Gastroesophageal sphincter (tissue), 4 donors: ENCODE data around the gene HACD2. TPM values are rescaled to one million over a fixed set of nuclear protein-coding genes. Genes with fewer than 3 reads are reported as not detected.

Experiments
- ATAC-seq: fragments of 150-250 bp; one replicate; pipeline ENCODE4 v1.9.1; 2016; ENCODE audit warnings: mild to moderate bottlenecking, moderate library complexity
- H3K27ac ChIP-seq, 4 donors: fragments of 200-600 bp; sonication (generic) in 3 of 4; 1 replicate in 3 of 4; 2 replicates in 1 of 4; pipeline ENCODE4 v1.5.1; 2016 to 2019
- H3K27me3 ChIP-seq: fragments of 200-600 bp; sonication (generic); one replicate; pipeline ENCODE4 v1.5.1; 2019
- H3K36me3 ChIP-seq, 2 donors: fragments of 200-600 bp; sonication (generic); one replicate each; pipeline ENCODE4 v1.5.1; 2019; ENCODE audit warnings: control low read depth in 1 of 2
- H3K4me1 ChIP-seq, 3 donors: fragments of 200-600 bp; sonication (generic); 1 replicate in 2 of 3; 2 replicates in 1 of 3; pipeline ENCODE4 v1.5.1; 2016 to 2019; ENCODE audit warnings: control low read depth in 2 of 3
- H3K4me3 ChIP-seq, 2 donors: fragments of 200-600 bp; sonication (generic); one replicate each; pipeline ENCODE4 v1.5.1; 2019; ENCODE audit warnings: mild to moderate bottlenecking in 1 of 2, moderate library complexity in 1 of 2
- H3K9me3 ChIP-seq, 3 donors: fragments of 200-600 bp; sonication (generic); one replicate each; pipeline ENCODE4 v1.5.1; 2017 to 2019; ENCODE audit warnings: control low read depth in 2 of 3
- EP300 ChIP-seq: sonication (generic); formaldehyde crosslinking; IDR thresholded peaks from one replicate; pipeline ENCODE4 v1.6.1; 2017; ENCODE audit warnings: antibody characterized with exemption, mild to moderate bottlenecking
- POLR2A ChIP-seq, 2 donors: fragments of 450-650 bp; IDR thresholded peaks; one replicate each; pipeline ENCODE4 v1.6.1; 2017; ENCODE audit warnings: antibody characterized with exemption in 2 of 2, mild to moderate bottlenecking in 2 of 2, moderate library complexity in 1 of 2
- POLR2AphosphoS5 ChIP-seq: sonication (generic); formaldehyde crosslinking; IDR thresholded peaks from one replicate; pipeline ENCODE4 v1.6.1; 2017; ENCODE audit warnings: antibody characterized with exemption
- whole genome bisulfite sequencing, 2 donors: methylation state at CpG; one replicate each; pipeline ENCODE4 v1.1.5; 2018; ENCODE audit warnings: low coverage in 1 of 2; 5-methylcytosine and 5-hydroxymethylcytosine counted together
- total RNA-seq, 4 donors: library from RNA; depleted of rRNA; stranded (reverse); fragments of >200 nt; gene quantifications; one replicate each; pipeline ENCODE4 v1.1.0, GENCODE V29; 2016
- TF ChIP-seq, protein P1 (sequence below), 4 experiments: fragments of 200-600 bp in 2 of 4; fragments of 450-650 bp in 2 of 4; sonication (generic) in 1 of 4; IDR thresholded peaks; one replicate each; pipeline ENCODE4 v1.5.1; 2017 to 2019; ENCODE audit warnings: antibody characterized with exemption in 4 of 4, mild to moderate bottlenecking in 2 of 4, moderate library complexity in 2 of 4

The HACD2 gene
- total RNA-seq, 4 donors from 2014 or later = 21.3 to 36.7 (median 28.1) TPM

DNA sequence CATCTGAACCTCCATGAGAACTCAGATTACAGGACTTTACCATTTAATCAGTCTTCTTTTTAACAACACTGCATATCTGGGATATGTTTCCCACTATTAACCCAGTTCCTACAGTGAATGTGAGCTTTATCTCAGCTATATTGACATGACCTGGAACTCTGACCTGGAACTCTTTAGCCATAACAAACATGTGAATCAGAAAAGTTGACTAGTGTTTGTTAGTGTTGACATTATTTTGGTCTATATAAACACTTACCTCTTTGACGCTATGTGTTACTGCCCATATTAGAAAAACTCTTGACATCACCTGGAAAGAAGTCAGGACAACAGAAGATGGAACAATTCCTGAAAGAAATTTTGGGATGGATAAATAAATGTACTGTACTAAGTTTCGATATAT lies 56.7 kb downstream of the HACD2 start:
- H3K4me1 ChIP-seq = peaks cover 0 to 9% (median 0%) of the 10 kb centered on the region in 3 donors
- no peaks in the 10 kb centered on the region for H3K9me3 ChIP-seq
- H3K4me3 ChIP-seq = no peak overlapping the region
- H3K27me3 ChIP-seq = no peaks in the 10 kb centered on the region
- WGBS, 2 donors = 85 to 96% methylated on average over 2 of the region's 2 CpGs
- ATAC-seq = no peak
- H3K27ac ChIP-seq = no peak overlapping the region
- no peak for TF ChIP-seq POLR2AphosphoS5
- TF ChIP-seq EP300 = no peak
- TF ChIP-seq, protein P1, sequence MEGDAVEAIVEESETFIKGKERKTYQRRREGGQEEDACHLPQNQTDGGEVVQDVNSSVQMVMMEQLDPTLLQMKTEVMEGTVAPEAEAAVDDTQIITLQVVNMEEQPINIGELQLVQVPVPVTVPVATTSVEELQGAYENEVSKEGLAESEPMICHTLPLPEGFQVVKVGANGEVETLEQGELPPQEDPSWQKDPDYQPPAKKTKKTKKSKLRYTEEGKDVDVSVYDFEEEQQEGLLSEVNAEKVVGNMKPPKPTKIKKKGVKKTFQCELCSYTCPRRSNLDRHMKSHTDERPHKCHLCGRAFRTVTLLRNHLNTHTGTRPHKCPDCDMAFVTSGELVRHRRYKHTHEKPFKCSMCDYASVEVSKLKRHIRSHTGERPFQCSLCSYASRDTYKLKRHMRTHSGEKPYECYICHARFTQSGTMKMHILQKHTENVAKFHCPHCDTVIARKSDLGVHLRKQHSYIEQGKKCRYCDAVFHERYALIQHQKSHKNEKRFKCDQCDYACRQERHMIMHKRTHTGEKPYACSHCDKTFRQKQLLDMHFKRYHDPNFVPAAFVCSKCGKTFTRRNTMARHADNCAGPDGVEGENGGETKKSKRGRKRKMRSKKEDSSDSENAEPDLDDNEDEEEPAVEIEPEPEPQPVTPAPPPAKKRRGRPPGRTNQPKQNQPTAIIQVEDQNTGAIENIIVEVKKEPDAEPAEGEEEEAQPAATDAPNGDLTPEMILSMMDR (IDR thresholded peaks at IDR 0.05) = no peak
- TF ChIP-seq POLR2A (IDR thresholded peaks at IDR 0.05) = no peak
- peaks cover 0 to 20% of the 10 kb centered on the region in 2 donors for H3K36me3 ChIP-seq

DNA sequence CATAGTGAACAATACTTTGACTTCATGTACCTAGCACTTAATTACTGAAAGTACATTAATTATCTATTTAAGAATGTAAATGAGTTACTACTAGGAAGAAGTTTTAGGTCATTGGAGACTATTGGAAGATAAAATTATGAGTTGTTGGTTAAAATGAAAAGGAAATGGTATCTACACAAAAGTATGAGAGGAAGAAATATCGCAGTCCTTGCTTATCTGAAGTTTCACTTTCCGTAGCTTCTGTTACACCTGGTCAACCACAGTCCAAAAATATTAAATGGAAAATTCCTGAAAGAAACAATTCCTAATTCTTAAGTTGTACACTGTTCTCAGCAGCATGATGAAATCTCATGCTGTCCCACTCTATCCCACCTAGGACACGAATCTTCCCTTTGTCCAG lies 57.8 kb downstream of the HACD2 start:
- peaks cover 0 to 20% of the 10 kb centered on the region in 2 donors for H3K36me3 ChIP-seq
- no peaks in the 10 kb centered on the region for H3K27me3 ChIP-seq
- H3K4me1 ChIP-seq = peaks cover 0 to 19% (median 0%) of the 10 kb centered on the region in 3 donors
- no peaks in the 10 kb centered on the region for H3K9me3 ChIP-seq
- no peak overlapping the region for H3K4me3 ChIP-seq
- 95% methylated on average over 2 to 3 of the region's 3 CpGs for WGBS, 2 donors
- no peak overlapping the region for H3K27ac ChIP-seq
- no peak for ATAC-seq
- no peak for TF ChIP-seq POLR2AphosphoS5
- TF ChIP-seq EP300 = no peak
- TF ChIP-seq, protein P1 (IDR thresholded peaks at IDR 0.05) = no peak
- TF ChIP-seq POLR2A (IDR thresholded peaks at IDR 0.05) = no peak

DNA sequence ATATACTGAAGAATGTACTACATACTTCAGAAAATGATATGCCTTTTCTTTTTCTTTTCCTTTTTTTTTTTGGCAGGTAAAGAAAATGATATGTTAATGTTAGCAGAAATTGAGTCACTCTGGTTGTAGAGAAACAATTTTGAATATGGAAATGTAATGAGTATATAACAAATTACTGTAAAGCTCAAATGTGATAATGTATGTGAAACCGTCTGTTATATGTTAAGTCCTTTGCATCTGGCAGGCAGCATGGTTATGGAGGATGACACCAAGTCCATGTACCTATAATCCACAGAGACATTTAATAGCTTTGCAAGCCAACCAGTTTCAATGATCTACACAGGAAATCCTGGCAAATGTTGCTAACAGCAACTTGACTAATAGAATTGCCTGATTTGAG lies 58.4 kb downstream of the HACD2 start:
- H3K27ac ChIP-seq = no peak overlapping the region
- TF ChIP-seq EP300 (no peak), POLR2A (IDR thresholded peaks at IDR 0.05) (no peak), POLR2AphosphoS5 (no peak)
- TF ChIP-seq, protein P1 (IDR thresholded peaks at IDR 0.05) = no peak
- no peak overlapping the region for H3K4me3 ChIP-seq
- ATAC-seq = no peak
- H3K4me1 ChIP-seq = peaks cover 0 to 24% (median 0%) of the 10 kb centered on the region in 3 donors
- H3K27me3 ChIP-seq = no peaks in the 10 kb centered on the region
- WGBS, 2 donors = 94 to 100% methylated on average over 1 of the region's 1 CpG
- H3K36me3 ChIP-seq = peaks cover 0 to 20% of the 10 kb centered on the region in 2 donors
- H3K9me3 ChIP-seq = no peaks in the 10 kb centered on the region

DNA sequence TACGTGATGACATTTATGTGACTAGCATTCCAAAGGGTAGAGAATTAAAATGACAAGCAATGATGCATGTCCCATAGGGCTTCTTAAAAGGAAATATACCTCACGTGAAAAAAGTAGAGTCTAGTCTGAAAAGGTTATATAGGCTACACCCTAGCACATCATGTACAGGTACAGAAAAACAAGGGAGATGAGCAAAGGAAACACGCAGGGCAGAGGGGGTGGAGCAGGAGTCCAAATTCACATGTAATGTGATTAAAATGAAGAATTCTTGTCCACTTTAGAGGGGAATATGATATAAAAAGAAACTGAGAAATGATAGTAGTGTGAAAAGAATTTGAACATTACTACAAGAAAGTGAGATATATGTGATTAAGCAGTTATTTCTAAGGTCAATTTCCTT lies 59.4 kb downstream of the HACD2 start:
- Histone ChIP-seq H3K4me3 (no peak overlapping the region), H3K27me3 (no peaks in the 10 kb centered on the region), H3K36me3 (peaks cover 0 to 20% of the 10 kb centered on the region in 2 donors), H3K4me1 (peaks cover 4 to 35% (median 7%) of the 10 kb centered on the region in 3 donors), H3K9me3 (no peaks in the 10 kb centered on the region), H3K27ac (no peak overlapping the region)
- 84 to 93% methylated on average over 3 of the region's 3 CpGs for WGBS, 2 donors
- TF ChIP-seq POLR2AphosphoS5 (no peak), EP300 (no peak), POLR2A (IDR thresholded peaks at IDR 0.05) (no peak)
- TF ChIP-seq, protein P1 (IDR thresholded peaks at IDR 0.05) = no peak
- ATAC-seq = no peak

DNA sequence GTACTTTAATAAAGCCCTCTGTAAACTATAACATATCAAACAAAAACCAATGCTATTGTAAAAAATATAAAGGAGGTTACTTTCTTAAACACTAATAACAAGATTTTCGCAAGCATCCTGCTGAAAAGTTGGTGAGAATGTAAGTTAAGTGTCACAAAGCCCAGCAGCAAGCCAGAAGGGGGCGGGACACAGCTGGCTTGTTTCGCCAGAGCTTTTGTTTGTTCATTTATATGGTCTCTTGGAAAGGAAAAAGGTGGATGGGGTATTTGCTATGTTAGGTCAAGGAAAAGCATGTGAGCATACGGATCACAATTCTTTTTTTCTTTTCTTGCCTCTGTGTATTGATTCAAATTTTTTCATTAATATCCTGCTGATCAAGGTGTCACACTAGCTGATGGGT lies 59.9 kb downstream of the HACD2 start:
- no peak overlapping the region for H3K27ac ChIP-seq
- WGBS, 2 donors = 60 to 74% methylated on average over 4 of the region's 4 CpGs

More for the DNA sequence above, 59.9 kb downstream of the HACD2 start:
- Histone ChIP-seq H3K9me3 (no peaks in the 10 kb centered on the region), H3K4me1 (peaks cover 4 to 39% (median 7%) of the 10 kb centered on the region in 3 donors), H3K36me3 (peaks cover 0 to 20% of the 10 kb centered on the region in 2 donors), H3K27me3 (no peaks in the 10 kb centered on the region), H3K4me3 (no peak overlapping the region)
- no peak for TF ChIP-seq POLR2A (IDR thresholded peaks at IDR 0.05)
- TF ChIP-seq, protein P1 (IDR thresholded peaks at IDR 0.05) = no peak
- TF ChIP-seq EP300 = no peak
- no peak for TF ChIP-seq POLR2AphosphoS5
- no peak for ATAC-seq
